Uterus (tissue), 4 donors: ENCODE results near the gene SEC22B. TPM values are rescaled to one million over a fixed set of nuclear protein-coding genes. Genes with fewer than 3 reads are reported as not detected.

ENCODE experiments used
- small RNA-seq: library from RNA; depleted of rRNA; stranded (forward); fragments of <200 nt; gene quantifications from one replicate; pipeline ENCODE3, GENCODE V24; 2016
- total RNA-seq, 4 donors: library from RNA; depleted of rRNA in 3 of 4; stranded (reverse); fragments of >200 nt in 3 of 4; gene quantifications; one replicate each; pipeline versions ENCODE4 v1.1.0 to v1.2.4, GENCODE V29; 2014 to 2023
- donor health status: DM: yes; HTN: yes; CAD: no.

The SEC22B gene
- total RNA-seq, 4 donors from 2014 or later: 17.2 to 61.7 (median 42.2) TPM

Small RNA genes lying within 50 kb of the gene (small RNA-seq; reads per million reads assigned to genes)
- not detected for gene RNU6-465P

Other genes starting within 250 kb of the SEC22B start
- 100 to 1,000 TPM in 2 of 4 donors, 10 to 100 TPM in 2; 33.8 to 266 (median 87.7) TPM for gene NOTCH2, start 106.9 kb downstream of the SEC22B start, total RNA-seq
- 10 to 100 TPM in 2 of 4 donors, 1 to 10 TPM in 2; 4.6 to 16.8 (median 10.6) TPM for gene NBPF8, start 238.5 kb upstream of the SEC22B start, total RNA-seq